Measurements from ENCODE around the gene ADAMTSL5.

- TF ChIP-seq EZH2 (IDR thresholded peaks at IDR 0.05; ENCODE audit: borderline replicate concordance, low read length): no peak
- TF ChIP-seq, protein P1, sequence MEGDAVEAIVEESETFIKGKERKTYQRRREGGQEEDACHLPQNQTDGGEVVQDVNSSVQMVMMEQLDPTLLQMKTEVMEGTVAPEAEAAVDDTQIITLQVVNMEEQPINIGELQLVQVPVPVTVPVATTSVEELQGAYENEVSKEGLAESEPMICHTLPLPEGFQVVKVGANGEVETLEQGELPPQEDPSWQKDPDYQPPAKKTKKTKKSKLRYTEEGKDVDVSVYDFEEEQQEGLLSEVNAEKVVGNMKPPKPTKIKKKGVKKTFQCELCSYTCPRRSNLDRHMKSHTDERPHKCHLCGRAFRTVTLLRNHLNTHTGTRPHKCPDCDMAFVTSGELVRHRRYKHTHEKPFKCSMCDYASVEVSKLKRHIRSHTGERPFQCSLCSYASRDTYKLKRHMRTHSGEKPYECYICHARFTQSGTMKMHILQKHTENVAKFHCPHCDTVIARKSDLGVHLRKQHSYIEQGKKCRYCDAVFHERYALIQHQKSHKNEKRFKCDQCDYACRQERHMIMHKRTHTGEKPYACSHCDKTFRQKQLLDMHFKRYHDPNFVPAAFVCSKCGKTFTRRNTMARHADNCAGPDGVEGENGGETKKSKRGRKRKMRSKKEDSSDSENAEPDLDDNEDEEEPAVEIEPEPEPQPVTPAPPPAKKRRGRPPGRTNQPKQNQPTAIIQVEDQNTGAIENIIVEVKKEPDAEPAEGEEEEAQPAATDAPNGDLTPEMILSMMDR (conservative IDR thresholded peaks at IDR 0.05 in 1 of 2, IDR thresholded peaks at IDR 0.05 in 1 of 2; ENCODE audit: extremely low read depth in 1 of 2, insufficient read depth in 1 of 2, low read depth in 1 of 2, low read length in 2 of 2): no peak
These were observed 41.8 kb downstream of the ADAMTSL5 start for GRCh38 chr19:1471010-1471514.

Data from mammary epithelial cell (primary cell).